Hepatic stellate cell (primary cell): ENCODE data around the gene TMC8.
"Not testable (repeated sequence)": the region's sequence is repeated elsewhere in the genome, so short reads cannot be mapped to it uniquely, and the experiment has no call there.

Source experiments
- DNase-seq: peaks from one replicate; pipeline ENCODE4 v3.0.0; 2011; ENCODE audit warnings: low spot score

Gene TMC8

GRCh38 chr17:78130437-78131101, at the start of gene TMC8:
Gene TMC8, plus strand, starts transcription at chr17:78130771. Its CDS starts 818 bp downstream, at chr17:78131589.
- no peak for DNase-seq

- DNase-seq, result no peak
Observed at GRCh38 chr17:78081551-78081950, 49.0 kb upstream of the TMC8 start.

GRCh38 chr17:78082355-78082872, 48.2 kb upstream of the TMC8 start:
- not testable (repeated sequence) for DNase-seq

GRCh38 chr17:78082988-78083387, 47.6 kb upstream of the TMC8 start:
- DNase-seq, result no peak

GRCh38 chr17:78086740-78087139, 43.8 kb upstream of the TMC8 start:
- no peak for DNase-seq

- DNase-seq, result no peak
Observed at GRCh38 chr17:78088529-78088928, 42.0 kb upstream of the TMC8 start.

GRCh38 chr17:78089576-78090281, 40.8 kb upstream of the TMC8 start:
- no peak for DNase-seq

- DNase-seq, result no peak
Observed at GRCh38 chr17:78092794-78093324, 37.7 kb upstream of the TMC8 start.

- no peak for DNase-seq
Observed at GRCh38 chr17:78095035-78095434, 35.5 kb upstream of the TMC8 start.

- DNase-seq, result no peak
Observed at GRCh38 chr17:78096093-78096492, 34.5 kb upstream of the TMC8 start.

- no peak for DNase-seq
Observed at GRCh38 chr17:78101112-78101511, 29.5 kb upstream of the TMC8 start.

GRCh38 chr17:78101542-78101941, 29.0 kb upstream of the TMC8 start:
- no peak for DNase-seq

- DNase-seq, result no peak
Observed at GRCh38 chr17:78103311-78103710, 27.3 kb upstream of the TMC8 start.

- DNase-seq, result no peak
Observed at GRCh38 chr17:78104540-78104941, 26.0 kb upstream of the TMC8 start.

GRCh38 chr17:78105101-78105500, 25.5 kb upstream of the TMC8 start:
- no peak for DNase-seq

- no peak for DNase-seq
Observed at GRCh38 chr17:78105551-78105950, 25.0 kb upstream of the TMC8 start.

GRCh38 chr17:78106211-78106610, 24.4 kb upstream of the TMC8 start:
- DNase-seq, result no peak

- no peak for DNase-seq
Observed at GRCh38 chr17:78107457-78107856, 23.1 kb upstream of the TMC8 start.

GRCh38 chr17:78107976-78108725, 22.4 kb upstream of the TMC8 start:
- DNase-seq, result no peak

GRCh38 chr17:78108726-78109488, 21.7 kb upstream of the TMC8 start:
- DNase-seq, result no peak

- no peak for DNase-seq
Observed at GRCh38 chr17:78109489-78109761, 21.1 kb upstream of the TMC8 start.
